22Rv1 (cell line): Measurements from ENCODE around the gene MYD88.

ENCODE experiments used
- ZFX ChIP-seq: fragments of 450-650 bp; IDR thresholded peaks from 2 replicates; pipeline ENCODE4 v1.6.1; 2017; ENCODE audit warnings: antibody characterized with exemption, borderline replicate concordance
- TF ChIP-seq, protein P1 (sequence below): fragments of 450-650 bp; IDR thresholded peaks from 2 replicates; pipeline ENCODE4 v1.5.1; 2017; ENCODE audit warnings: mild to moderate bottlenecking

- TF ChIP-seq, protein P1, sequence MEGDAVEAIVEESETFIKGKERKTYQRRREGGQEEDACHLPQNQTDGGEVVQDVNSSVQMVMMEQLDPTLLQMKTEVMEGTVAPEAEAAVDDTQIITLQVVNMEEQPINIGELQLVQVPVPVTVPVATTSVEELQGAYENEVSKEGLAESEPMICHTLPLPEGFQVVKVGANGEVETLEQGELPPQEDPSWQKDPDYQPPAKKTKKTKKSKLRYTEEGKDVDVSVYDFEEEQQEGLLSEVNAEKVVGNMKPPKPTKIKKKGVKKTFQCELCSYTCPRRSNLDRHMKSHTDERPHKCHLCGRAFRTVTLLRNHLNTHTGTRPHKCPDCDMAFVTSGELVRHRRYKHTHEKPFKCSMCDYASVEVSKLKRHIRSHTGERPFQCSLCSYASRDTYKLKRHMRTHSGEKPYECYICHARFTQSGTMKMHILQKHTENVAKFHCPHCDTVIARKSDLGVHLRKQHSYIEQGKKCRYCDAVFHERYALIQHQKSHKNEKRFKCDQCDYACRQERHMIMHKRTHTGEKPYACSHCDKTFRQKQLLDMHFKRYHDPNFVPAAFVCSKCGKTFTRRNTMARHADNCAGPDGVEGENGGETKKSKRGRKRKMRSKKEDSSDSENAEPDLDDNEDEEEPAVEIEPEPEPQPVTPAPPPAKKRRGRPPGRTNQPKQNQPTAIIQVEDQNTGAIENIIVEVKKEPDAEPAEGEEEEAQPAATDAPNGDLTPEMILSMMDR: no peak
- TF ChIP-seq ZFX: no peak
Observed at GRCh38 chr3:38154625-38155255, 16.3 kb downstream of the MYD88 start.
